22Rv1 (cell line): ENCODE results near the gene TMEM179.

ENCODE experiments used
- ZFX ChIP-seq: fragments of 450-650 bp; IDR thresholded peaks from 2 replicates; pipeline ENCODE4 v1.6.1; 2017; ENCODE audit warnings: antibody characterized with exemption, borderline replicate concordance
- TF ChIP-seq, protein P1 (sequence below): fragments of 450-650 bp; IDR thresholded peaks from 2 replicates; pipeline ENCODE4 v1.5.1; 2017; ENCODE audit warnings: mild to moderate bottlenecking

DNA sequence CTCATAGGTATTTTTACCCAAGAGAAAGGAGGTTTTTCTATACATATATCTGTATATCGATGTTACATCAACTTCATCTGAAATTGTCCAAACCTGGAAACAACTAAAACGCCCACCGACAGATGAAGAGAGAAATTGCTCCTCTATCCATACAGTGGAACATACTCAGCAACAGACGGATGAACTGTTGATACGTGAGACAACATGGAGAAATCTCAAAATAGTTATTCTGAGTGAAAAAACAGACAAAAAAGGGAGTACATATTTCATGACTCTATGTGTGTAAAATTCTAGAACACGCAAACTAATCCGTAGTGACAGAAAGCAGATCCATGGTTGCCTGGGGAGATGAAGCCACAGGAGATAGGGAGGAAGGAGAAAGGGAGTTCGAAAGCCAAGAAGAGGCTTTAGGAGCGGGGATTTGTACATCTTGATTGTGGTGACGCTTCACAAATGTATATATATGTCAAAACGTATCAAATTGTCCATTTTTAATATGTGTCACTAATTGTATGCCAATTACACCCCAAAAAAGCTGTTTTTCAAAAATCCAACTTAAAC, 62.6 kb downstream of the TMEM179 start:
- TF ChIP-seq, protein P1, sequence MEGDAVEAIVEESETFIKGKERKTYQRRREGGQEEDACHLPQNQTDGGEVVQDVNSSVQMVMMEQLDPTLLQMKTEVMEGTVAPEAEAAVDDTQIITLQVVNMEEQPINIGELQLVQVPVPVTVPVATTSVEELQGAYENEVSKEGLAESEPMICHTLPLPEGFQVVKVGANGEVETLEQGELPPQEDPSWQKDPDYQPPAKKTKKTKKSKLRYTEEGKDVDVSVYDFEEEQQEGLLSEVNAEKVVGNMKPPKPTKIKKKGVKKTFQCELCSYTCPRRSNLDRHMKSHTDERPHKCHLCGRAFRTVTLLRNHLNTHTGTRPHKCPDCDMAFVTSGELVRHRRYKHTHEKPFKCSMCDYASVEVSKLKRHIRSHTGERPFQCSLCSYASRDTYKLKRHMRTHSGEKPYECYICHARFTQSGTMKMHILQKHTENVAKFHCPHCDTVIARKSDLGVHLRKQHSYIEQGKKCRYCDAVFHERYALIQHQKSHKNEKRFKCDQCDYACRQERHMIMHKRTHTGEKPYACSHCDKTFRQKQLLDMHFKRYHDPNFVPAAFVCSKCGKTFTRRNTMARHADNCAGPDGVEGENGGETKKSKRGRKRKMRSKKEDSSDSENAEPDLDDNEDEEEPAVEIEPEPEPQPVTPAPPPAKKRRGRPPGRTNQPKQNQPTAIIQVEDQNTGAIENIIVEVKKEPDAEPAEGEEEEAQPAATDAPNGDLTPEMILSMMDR: no peak
- TF ChIP-seq ZFX: no peak
